HepG2 (cell line): Measurements from ENCODE around the gene RFFL. TPM values are rescaled to one million over a fixed set of nuclear protein-coding genes. Genes with fewer than 3 reads are reported as not detected.

Experiments
- AFF4 ChIP-seq: sonication (generic); formaldehyde crosslinking; IDR thresholded peaks from 2 replicates; pipeline ENCODE4 v1.4.0; 2020; ENCODE audit warnings: missing genetic modification reagents
- ARID2 ChIP-seq: sonication (generic); formaldehyde crosslinking; IDR thresholded peaks from 2 replicates; pipeline ENCODE4 v1.8.1; 2022; ENCODE audit warnings: mild to moderate bottlenecking, missing genetic modification reagents, borderline replicate concordance
- CC2D1A ChIP-seq: sonication (generic); formaldehyde crosslinking; IDR thresholded peaks from 2 replicates; pipeline ENCODE4 v1.8.1; 2023; ENCODE audit warnings: mild to moderate bottlenecking, missing genetic modification reagents
- CEBPZ ChIP-seq: IDR thresholded peaks from 2 replicates; pipeline ENCODE4 v1.6.1; 2012; ENCODE audit warnings: low read length, improper control_type of control experiment
- CSRNP2 ChIP-seq: sonication (generic); formaldehyde crosslinking; conservative IDR thresholded peaks from 2 replicates; pipeline ENCODE4 v1.8.0; 2022; ENCODE audit warnings: low read depth, missing genetic modification reagents
- HIVEP1 ChIP-seq: sonication (generic); formaldehyde crosslinking; IDR thresholded peaks from 2 replicates; pipeline ENCODE4 v1.4.0; 2020; ENCODE audit warnings: mild to moderate bottlenecking, missing genetic modification reagents
- KDM3A ChIP-seq: IDR thresholded peaks from 2 replicates; pipeline ENCODE4 v1.6.1; 2018; ENCODE audit warnings: low read depth, missing compliant biosample characterization
- NR3C1 ChIP-seq: sonication (generic); formaldehyde crosslinking; IDR thresholded peaks from 2 replicates; pipeline ENCODE4 v1.4.0; 2020; ENCODE audit warnings: missing genetic modification reagents
- ONECUT2 ChIP-seq: sonication (generic); formaldehyde crosslinking; IDR thresholded peaks from 2 replicates; pipeline ENCODE4 v1.4.0; 2020; ENCODE audit warnings: missing genetic modification reagents
- SETDB1 ChIP-seq: sonication (generic); formaldehyde crosslinking; IDR thresholded peaks from 2 replicates; pipeline ENCODE4 v1.5.1; 2020; ENCODE audit warnings: missing genetic modification reagents, mild to moderate bottlenecking, borderline replicate concordance
- STAT5B ChIP-seq: sonication (generic); formaldehyde crosslinking; IDR thresholded peaks from 2 replicates; pipeline ENCODE4 v1.4.0; 2020; ENCODE audit warnings: missing genetic modification reagents
- TFDP1 ChIP-seq: IDR thresholded peaks from 2 replicates; pipeline ENCODE4 v1.6.1; 2016; ENCODE audit warnings: missing compliant biosample characterization, missing genetic modification reagents, borderline replicate concordance
- TFE3 ChIP-seq: IDR thresholded peaks from 2 replicates; pipeline ENCODE4 v1.6.1; 2016
- ZMYM2 ChIP-seq: sonication (generic); formaldehyde crosslinking; IDR thresholded peaks from 2 replicates; pipeline ENCODE4 v1.8.0; 2022; ENCODE audit warnings: mild to moderate bottlenecking, missing genetic modification reagents
- ZNF17 ChIP-seq: sonication (generic); formaldehyde crosslinking; IDR thresholded peaks from 2 replicates; pipeline ENCODE4 v1.5.0; 2020; ENCODE audit warnings: mild to moderate bottlenecking, missing genetic modification reagents
- ZNF549 ChIP-seq: sonication (generic); formaldehyde crosslinking; IDR thresholded peaks from 2 replicates; pipeline ENCODE4 v1.5.0; 2020; ENCODE audit warnings: missing genetic modification reagents
- ZNF556 ChIP-seq: sonication (generic); formaldehyde crosslinking; IDR thresholded peaks from 2 replicates; pipeline ENCODE4 v1.4.0; 2020; ENCODE audit warnings: mild to moderate bottlenecking, missing genetic modification reagents, borderline replicate concordance
- ZNF7 ChIP-seq: IDR thresholded peaks from 2 replicates; pipeline ENCODE4 v1.6.1; 2016; ENCODE audit warnings: missing biosample characterization, missing genetic modification reagents
- polyA plus RNA-seq, 8 experiments: library from polyadenylated mRNA; depleted of rRNA in 3 of 8; stranded (reverse) in 7 of 8; unstranded in 1 of 8; fragments of >200 nt; fragmentation: Illumina TruSeq in 4 of 8; extraction: Trizol in 4 of 8; gene quantifications; 2 replicates each; pipeline versions ENCODE4 v1.2.1 to v1.2.3, GENCODE V29; 2011 to 2016; ENCODE audit warnings: low read depth in 4 of 8, missing spikeins in 1 of 8, mixed read lengths in 1 of 8; ENCODE audit not compliant: insufficient read depth in 1 of 8
- total RNA-seq, 5 experiments: library from RNA; depleted of rRNA; stranded (reverse); fragments of >200 nt; fragmentation: Illumina TruSeq; extraction: Trizol; gene quantifications; 2 replicates each; pipeline ENCODE4 v1.2.3, GENCODE V29; 2016; ENCODE audit warnings: low read depth in 1 of 5

Gene RFFL
- total and polyA plus RNA-seq, 2 of the 13 experiments (the other 11 are each of a cell fraction or from before 2014, with no cell fraction given), result 24.3 to 48.6 TPM

- TF ChIP-seq CEBPZ (no peak), KDM3A (peak; percentile 43; the same call in 1 of the 2 replicates), TFDP1 (CRISPR knock-in tag) (no peak; the same call in 1 of the 2 replicates), NR3C1 (CRISPR knock-in tag) (no peak), CSRNP2 (CRISPR knock-in tag) (no peak; the same call in 1 of the 2 replicates), ZNF17 (no peak), ZNF7 (no peak), AFF4 (CRISPR knock-in tag) (no peak), HIVEP1 (CRISPR knock-in tag) (peak; percentile 64; the same call in 1 of the 2 replicates), SETDB1 (CRISPR knock-in tag) (no peak; the same call in 1 of the 2 replicates), STAT5B (CRISPR knock-in tag) (no peak), CC2D1A (no peak), ZNF549 (no peak), ZMYM2 (CRISPR knock-in tag) (no peak), ZNF556 (CRISPR knock-in tag) (peak; percentile 55; the same call in 1 of the 2 replicates), ONECUT2 (CRISPR knock-in tag) (no peak), TFE3 (CRISPR knock-in tag) (peak; percentile 19; the same call in 1 of the 2 replicates), ARID2 (no peak)
Measured at GRCh38 chr17:34961093-34961911, 102.2 kb downstream of the RFFL start, which contains the start of the genes CCT6B and ZNF830 (continued).
